ENCODE measurements around the gene PROCA1. TPM values are rescaled to one million over a fixed set of nuclear protein-coding genes. Genes with fewer than 3 reads are reported as not detected.

The PROCA1 gene
- total and polyA plus RNA-seq, 2 of the 13 experiments (the other 11 are each of a cell fraction or from before 2014, with no cell fraction given) = 0.73 to 1.5 TPM

DNA sequence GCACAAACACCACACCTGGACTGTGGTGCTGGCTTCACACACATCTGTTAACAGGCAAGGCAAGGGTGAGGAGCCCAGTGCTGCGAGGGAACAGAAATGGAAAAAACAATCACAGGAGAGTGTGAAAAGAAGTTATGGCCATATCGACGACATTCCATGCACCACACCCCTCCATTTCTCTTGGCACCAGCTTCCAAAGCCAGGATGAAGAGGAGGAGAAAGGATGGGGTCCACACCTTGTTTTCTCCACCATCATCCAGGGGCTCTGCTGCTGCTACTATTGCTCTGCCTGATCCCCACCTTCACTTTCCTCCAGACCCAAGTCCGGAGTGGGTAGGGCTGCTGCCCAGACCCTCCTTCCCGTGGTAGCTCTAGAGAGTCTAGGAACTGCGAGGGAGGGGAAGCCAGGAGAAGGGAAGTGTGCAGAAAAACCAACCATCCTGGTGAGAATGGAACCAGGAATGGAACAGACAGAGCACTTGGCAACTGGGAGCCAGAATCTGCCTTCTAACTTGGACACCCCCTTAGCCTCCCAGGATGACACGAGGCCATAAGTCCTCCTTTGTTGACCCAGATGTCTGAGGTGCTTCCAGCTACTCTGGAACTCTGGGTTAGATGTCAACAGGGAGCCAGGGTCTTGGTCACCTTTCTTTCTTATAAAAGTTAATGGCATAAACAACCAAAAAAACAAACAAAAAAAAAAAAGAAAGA is 1.2 kb upstream of the PROCA1 start:
- POLR2A ChIA-PET = interaction anchor here (3.5 to 10.1 kb wide), 3 partner anchors 12 to 15 kb away, joined by 19 to 145 read pairs (median 45); partner anchors contain the start of genes NEK8 and TLCD1
- Histone ChIP-seq H3K27me3 (ENCODE audit: control insufficient read depth in 1 of 2, insufficient read depth in 2 of 2, low read length in 2 of 2) (peaks cover 2 to 3% of the 10 kb centered on the region in 2 experiments; a peak in 2 of 5 replicates), H3K9ac (ENCODE audit: insufficient read depth, low read depth, low read length) (0 out of 2 replicates have a peak overlapping the region, but pooled peaks have one; percentile 2), H3K4me2 (ENCODE audit: low read depth, low read length) (no peak overlapping the region; the same call in 1 of the 2 replicates), H3K4me3 (replicated peaks in 1 of 3; ENCODE audit: insufficient read depth in 1 of 3, low read depth in 2 of 3, low read length in 3 of 3) (0 out of 6 replicates have a peak overlapping the region, but pooled peaks of 1 of the 3 experiments have one; percentile 4), H3K36me3 (replicated peaks in 1 of 2; ENCODE audit: control insufficient read depth in 1 of 2, insufficient read depth in 2 of 2, low read length in 2 of 2) (no peaks in the 10 kb centered on the region), H4K20me1 (ENCODE audit: insufficient read depth, low read length) (no peaks in the 10 kb centered on the region), H3K4me1 (ENCODE audit: insufficient read depth, low read length) (peaks cover 47% of the 10 kb centered on the region), H3K9me3 (ENCODE audit: low read length) (no peaks in the 10 kb centered on the region), H3K27ac (ENCODE audit: extremely low read length, insufficient read depth, low read length) (no peak overlapping the region), H3K79me2 (ENCODE audit: insufficient read depth, low read length) (no peaks in the 10 kb centered on the region), H2AFZ (ENCODE audit: low read length) (no peak overlapping the region)
- no peak for ATAC-seq
- in situ Hi-C loops (cut with HindIII; ENCODE audit: extremely low pct_ligation_motif_present, low pct_unique_long_range_greater_than_20kb) (no loop called here), intact Hi-C loops (cut with micrococcal nuclease; ENCODE audit: unreplicated experiment) (no loop called here)
- no peak for FAIRE-seq
- no TSS peak for BruUV-seq (replicated peaks)
- WGBS (ENCODE audit: low lambda C conversion rate) = 48% methylated on average over 7 of the region's 7 CpGs
- CTCF ChIA-PET (ENCODE audit: low intra/inter-chr PET ratio, low total read pairs) = interaction anchor here (0.6 kb wide), 1 partner anchor 37 kb away, joined by 3 read pairs; no protein-coding TSS in a partner anchor
- TF ChIP-seq, protein P1, sequence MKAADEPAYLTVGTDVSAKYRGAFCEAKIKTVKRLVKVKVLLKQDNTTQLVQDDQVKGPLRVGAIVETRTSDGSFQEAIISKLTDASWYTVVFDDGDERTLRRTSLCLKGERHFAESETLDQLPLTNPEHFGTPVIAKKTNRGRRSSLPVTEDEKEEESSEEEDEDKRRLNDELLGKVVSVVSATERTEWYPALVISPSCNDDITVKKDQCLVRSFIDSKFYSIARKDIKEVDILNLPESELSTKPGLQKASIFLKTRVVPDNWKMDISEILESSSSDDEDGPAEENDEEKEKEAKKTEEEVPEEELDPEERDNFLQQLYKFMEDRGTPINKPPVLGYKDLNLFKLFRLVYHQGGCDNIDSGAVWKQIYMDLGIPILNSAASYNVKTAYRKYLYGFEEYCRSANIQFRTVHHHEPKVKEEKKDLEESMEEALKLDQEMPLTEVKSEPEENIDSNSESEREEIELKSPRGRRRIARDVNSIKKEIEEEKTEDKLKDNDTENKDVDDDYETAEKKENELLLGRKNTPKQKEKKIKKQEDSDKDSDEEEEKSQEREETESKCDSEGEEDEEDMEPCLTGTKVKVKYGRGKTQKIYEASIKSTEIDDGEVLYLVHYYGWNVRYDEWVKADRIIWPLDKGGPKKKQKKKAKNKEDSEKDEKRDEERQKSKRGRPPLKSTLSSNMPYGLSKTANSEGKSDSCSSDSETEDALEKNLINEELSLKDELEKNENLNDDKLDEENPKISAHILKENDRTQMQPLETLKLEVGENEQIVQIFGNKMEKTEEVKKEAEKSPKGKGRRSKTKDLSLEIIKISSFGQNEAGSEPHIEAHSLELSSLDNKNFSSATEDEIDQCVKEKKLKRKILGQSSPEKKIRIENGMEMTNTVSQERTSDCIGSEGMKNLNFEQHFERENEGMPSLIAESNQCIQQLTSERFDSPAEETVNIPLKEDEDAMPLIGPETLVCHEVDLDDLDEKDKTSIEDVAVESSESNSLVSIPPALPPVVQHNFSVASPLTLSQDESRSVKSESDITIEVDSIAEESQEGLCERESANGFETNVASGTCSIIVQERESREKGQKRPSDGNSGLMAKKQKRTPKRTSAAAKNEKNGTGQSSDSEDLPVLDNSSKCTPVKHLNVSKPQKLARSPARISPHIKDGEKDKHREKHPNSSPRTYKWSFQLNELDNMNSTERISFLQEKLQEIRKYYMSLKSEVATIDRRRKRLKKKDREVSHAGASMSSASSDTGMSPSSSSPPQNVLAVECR (CRISPR knock-in tag; IDR thresholded peaks at IDR 0.05; ENCODE audit: borderline replicate concordance) = 0 out of 2 replicates have a peak, but pooled peaks have one; percentile 18
- TF ChIP-seq CBX2 (IDR thresholded peaks at IDR 0.05; ENCODE audit: low read depth, low read length) = no peak
- TF ChIP-seq CBX2 (CRISPR knock-in tag; IDR thresholded peaks at IDR 0.05; ENCODE audit: low read depth) = no peak
- no peak for DNase-seq (ENCODE audit: low spot score)

Measured in HepG2 (cell line).